ENCODE results near the gene KRTAP10-6.
"Not testable (repeated sequence)": the region's sequence is repeated elsewhere in the genome, so short reads cannot be mapped to it uniquely, and the experiment has no call there.

Gene KRTAP10-6

GRCh38 chr21:44599264-44600029 lies 7.1 kb upstream of the KRTAP10-6 start:
- DNase-seq (ENCODE audit: low read depth, low spot score), result no peak

- no peak for DNase-seq (ENCODE audit: low read depth, low spot score)
Observed at GRCh38 chr21:44598061-44598460, 5.8 kb upstream of the KRTAP10-6 start.

- DNase-seq (ENCODE audit: low read depth, low spot score), result no peak
Observed at GRCh38 chr21:44596068-44596725, 3.9 kb upstream of the KRTAP10-6 start.

GRCh38 chr21:44595524-44595923 lies 3.2 kb upstream of the KRTAP10-6 start:
- DNase-seq (ENCODE audit: low read depth, low spot score), result no peak

GRCh38 chr21:44594406-44594916 lies 2.2 kb upstream of the KRTAP10-6 start:
- no peak for DNase-seq (ENCODE audit: low read depth, low spot score)

- no peak for DNase-seq (ENCODE audit: low read depth, low spot score)
Observed at GRCh38 chr21:44593598-44594405, 1.5 kb upstream of the KRTAP10-6 start.

- DNase-seq (ENCODE audit: low read depth, low spot score), result not testable (repeated sequence)
Observed at GRCh38 chr21:44591801-44592130, 539 bp downstream of the KRTAP10-6 start.

- not testable (repeated sequence) for DNase-seq (ENCODE audit: low read depth, low spot score)
Observed at GRCh38 chr21:44590897-44591800, 1.2 kb downstream of the KRTAP10-6 start.

- no peak for DNase-seq (ENCODE audit: low read depth, low spot score)
Observed at GRCh38 chr21:44590311-44590721, 2.0 kb downstream of the KRTAP10-6 start.

- DNase-seq (ENCODE audit: low read depth, low spot score), result no peak
Observed at GRCh38 chr21:44589586-44590305, 2.6 kb downstream of the KRTAP10-6 start.

- no peak for DNase-seq (ENCODE audit: low read depth, low spot score)
Observed at GRCh38 chr21:44589094-44589493, 3.2 kb downstream of the KRTAP10-6 start.

GRCh38 chr21:44585892-44586291 lies 6.4 kb downstream of the KRTAP10-6 start:
- DNase-seq (ENCODE audit: low read depth, low spot score), result no peak

GRCh38 chr21:44583800-44584147 lies 8.5 kb downstream of the KRTAP10-6 start:
- no peak for DNase-seq (ENCODE audit: low read depth, low spot score)

GRCh38 chr21:44583089-44583799 lies 9.1 kb downstream of the KRTAP10-6 start:
- DNase-seq (ENCODE audit: low read depth, low spot score), result no peak

GRCh38 chr21:44582055-44582454 lies 10.2 kb downstream of the KRTAP10-6 start:
- DNase-seq (ENCODE audit: low read depth, low spot score), result no peak

GRCh38 chr21:44581158-44581557 lies 11.1 kb downstream of the KRTAP10-6 start:
- no peak for DNase-seq (ENCODE audit: low read depth, low spot score)

- not testable (repeated sequence) for DNase-seq (ENCODE audit: low read depth, low spot score)
Observed at GRCh38 chr21:44580231-44580821, 12.0 kb downstream of the KRTAP10-6 start, which contains the start of gene KRTAP10-5. KRTAP10-5 (minus strand) TSS chr21:44580604; CDS start chr21:44580578, 26 bp downstream.

GRCh38 chr21:44579833-44580144 lies 12.5 kb downstream of the KRTAP10-6 start:
- DNase-seq (ENCODE audit: low read depth, low spot score), result no peak

- no peak for DNase-seq (ENCODE audit: low read depth, low spot score)
Observed at GRCh38 chr21:44579056-44579832, 13.1 kb downstream of the KRTAP10-6 start.
